Endothelial cell (in vitro differentiated cells): ENCODE results near the gene CD300LB. TPM values are rescaled to one million over a fixed set of nuclear protein-coding genes. Genes with fewer than 3 reads are reported as not detected.
A peak's percentile ranks its signal among the peaks of the same experiment; 100 is the strongest.

ENCODE experiments used
- DNase-seq: peaks from one replicate; pipeline ENCODE4 v3.0.0; 2021; ENCODE audit warnings: low spot score
- H3K27ac Mint-ChIP-seq: one replicate; pipeline ENCODE4 v1.8.0; 2021; ENCODE audit warnings: mixed read lengths, inconsistent platforms; ENCODE audit not compliant: unreplicated experiment
- H3K27me3 Mint-ChIP-seq: one replicate; pipeline ENCODE4 v1.8.0; 2021; ENCODE audit warnings: mild to moderate bottlenecking, moderate library complexity, mixed read lengths, inconsistent platforms; ENCODE audit not compliant: unreplicated experiment
- H3K36me3 Mint-ChIP-seq: one replicate; pipeline ENCODE4 v1.8.0; 2021; ENCODE audit warnings: mild to moderate bottlenecking, low read depth, mixed read lengths, inconsistent platforms; ENCODE audit not compliant: unreplicated experiment
- H3K4me1 Mint-ChIP-seq: one replicate; pipeline ENCODE4 v1.8.0; 2021; ENCODE audit warnings: mild to moderate bottlenecking, mixed read lengths, inconsistent platforms; ENCODE audit not compliant: unreplicated experiment
- H3K4me3 Mint-ChIP-seq: one replicate; pipeline ENCODE4 v1.8.0; 2021; ENCODE audit warnings: mild to moderate bottlenecking, mixed read lengths, inconsistent platforms; ENCODE audit not compliant: unreplicated experiment
- H3K9me3 Mint-ChIP-seq: one replicate; pipeline ENCODE4 v1.8.0; 2021; ENCODE audit warnings: mixed read lengths, inconsistent platforms; ENCODE audit not compliant: unreplicated experiment
- CTCF ChIP-seq: fragments of 200-600 bp; sonication (generic); IDR thresholded peaks from one replicate; pipeline ENCODE4 v1.5.0; 2021; ENCODE audit warnings: antibody characterized with exemption; ENCODE audit not compliant: unreplicated experiment
- total RNA-seq: library from RNA; stranded (reverse); fragmentation: NEBNext Ultra II Directional; extraction: Animal tissue kit (Norgen Biotek cat#: 25700); gene quantifications from one replicate; pipeline ENCODE4 v1.2.1, GENCODE V29; 2021; ENCODE audit not compliant: unreplicated experiment

CD300LB gene
- total RNA-seq, 1 donor from 2014 or later: not detected

GRCh38 chr17:74550602-74551001 is 19.3 kb upstream of the CD300LB start:
- H3K9me3 Mint-ChIP-seq: no peaks in the 10 kb centered on the region
- no peak overlapping the region for H3K4me3 Mint-ChIP-seq
- peaks cover 5% of the 10 kb centered on the region for H3K4me1 Mint-ChIP-seq
- no peak for DNase-seq
- no peak for TF ChIP-seq CTCF
- no peak overlapping the region for H3K27ac Mint-ChIP-seq
- peaks cover 4% of the 10 kb centered on the region for H3K36me3 Mint-ChIP-seq
- peaks cover 9% of the 10 kb centered on the region for H3K27me3 Mint-ChIP-seq

- peaks cover 5% of the 10 kb centered on the region for H3K4me1 Mint-ChIP-seq
- H3K9me3 Mint-ChIP-seq: no peaks in the 10 kb centered on the region
- no peak overlapping the region for H3K4me3 Mint-ChIP-seq
- no peak for TF ChIP-seq CTCF
- DNase-seq: no peak
- H3K36me3 Mint-ChIP-seq: peaks cover 4% of the 10 kb centered on the region
- no peak overlapping the region for H3K27ac Mint-ChIP-seq
- H3K27me3 Mint-ChIP-seq: peaks cover 14% of the 10 kb centered on the region
Measured at GRCh38 chr17:74549343-74549742, 18.1 kb upstream of the CD300LB start.

DNA sequence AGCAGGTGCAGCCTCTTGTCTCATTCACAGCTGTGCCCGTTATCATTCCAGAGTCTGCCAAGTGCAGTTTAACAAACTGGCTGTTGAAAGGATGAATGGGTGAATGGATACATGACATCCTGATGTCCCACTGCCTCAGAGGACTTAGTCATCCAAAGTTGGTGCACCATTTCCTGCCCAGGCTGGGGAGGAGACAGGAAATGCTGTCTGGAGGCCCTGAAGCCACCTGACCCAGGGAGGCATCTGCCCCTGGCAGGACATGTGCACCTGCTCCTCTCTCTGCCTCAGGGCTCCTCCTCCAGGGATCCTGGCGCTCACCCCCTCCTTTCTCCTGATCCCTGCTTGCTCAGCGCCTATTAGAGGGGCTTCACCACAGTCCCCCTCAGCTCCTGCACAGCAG is 16.5 kb upstream of the CD300LB start:
- peaks cover 4% of the 10 kb centered on the region for H3K36me3 Mint-ChIP-seq
- no peak overlapping the region for H3K4me3 Mint-ChIP-seq
- peaks cover 5% of the 10 kb centered on the region for H3K4me1 Mint-ChIP-seq
- DNase-seq: peak; percentile 25
- peaks cover 16% of the 10 kb centered on the region for H3K27me3 Mint-ChIP-seq
- no peak overlapping the region for H3K27ac Mint-ChIP-seq
- TF ChIP-seq CTCF: no peak
- no peaks in the 10 kb centered on the region for H3K9me3 Mint-ChIP-seq

- Mint-ChIP-seq H3K4me1 (peaks cover 5% of the 10 kb centered on the region), H3K27ac (no peak overlapping the region), H3K27me3 (peaks cover 16% of the 10 kb centered on the region), H3K9me3 (no peaks in the 10 kb centered on the region), H3K4me3 (no peak overlapping the region), H3K36me3 (peaks cover 4% of the 10 kb centered on the region)
- DNase-seq: no peak
- no peak for TF ChIP-seq CTCF
Measured at GRCh38 chr17:74547264-74547663, 16.0 kb upstream of the CD300LB start.

GRCh38 chr17:74546586-74546985 is 15.3 kb upstream of the CD300LB start:
- H3K27ac Mint-ChIP-seq: no peak overlapping the region
- peaks cover 4% of the 10 kb centered on the region for H3K36me3 Mint-ChIP-seq
- no peak for TF ChIP-seq CTCF
- H3K27me3 Mint-ChIP-seq: peaks cover 12% of the 10 kb centered on the region
- no peaks in the 10 kb centered on the region for H3K9me3 Mint-ChIP-seq
- DNase-seq: no peak
- no peak overlapping the region for H3K4me3 Mint-ChIP-seq
- peaks cover 5% of the 10 kb centered on the region for H3K4me1 Mint-ChIP-seq
